ENCODE results near the gene PTK7. TPM values are rescaled to one million over a fixed set of nuclear protein-coding genes. Genes with fewer than 3 reads are reported as not detected.

PTK7 gene
- total RNA-seq, 1 donor from 2014 or later = 308 TPM

GRCh38 chr6:43147691-43148477, 71.8 kb downstream of the PTK7 start:
- TF ChIP-seq, protein P1, sequence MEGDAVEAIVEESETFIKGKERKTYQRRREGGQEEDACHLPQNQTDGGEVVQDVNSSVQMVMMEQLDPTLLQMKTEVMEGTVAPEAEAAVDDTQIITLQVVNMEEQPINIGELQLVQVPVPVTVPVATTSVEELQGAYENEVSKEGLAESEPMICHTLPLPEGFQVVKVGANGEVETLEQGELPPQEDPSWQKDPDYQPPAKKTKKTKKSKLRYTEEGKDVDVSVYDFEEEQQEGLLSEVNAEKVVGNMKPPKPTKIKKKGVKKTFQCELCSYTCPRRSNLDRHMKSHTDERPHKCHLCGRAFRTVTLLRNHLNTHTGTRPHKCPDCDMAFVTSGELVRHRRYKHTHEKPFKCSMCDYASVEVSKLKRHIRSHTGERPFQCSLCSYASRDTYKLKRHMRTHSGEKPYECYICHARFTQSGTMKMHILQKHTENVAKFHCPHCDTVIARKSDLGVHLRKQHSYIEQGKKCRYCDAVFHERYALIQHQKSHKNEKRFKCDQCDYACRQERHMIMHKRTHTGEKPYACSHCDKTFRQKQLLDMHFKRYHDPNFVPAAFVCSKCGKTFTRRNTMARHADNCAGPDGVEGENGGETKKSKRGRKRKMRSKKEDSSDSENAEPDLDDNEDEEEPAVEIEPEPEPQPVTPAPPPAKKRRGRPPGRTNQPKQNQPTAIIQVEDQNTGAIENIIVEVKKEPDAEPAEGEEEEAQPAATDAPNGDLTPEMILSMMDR (IDR thresholded peaks at IDR 0.05; ENCODE audit: unreplicated experiment) = no peak
- H3K9me3 Mint-ChIP-seq = no peaks in the 10 kb centered on the region
- H3K27me3 Mint-ChIP-seq (ENCODE audit: low read depth) = no peaks in the 10 kb centered on the region
- no peak overlapping the region for H3K27ac Mint-ChIP-seq
- H3K4me1 Mint-ChIP-seq = peaks cover 8% of the 10 kb centered on the region
- H3K4me3 Mint-ChIP-seq = no peak overlapping the region
- DNase-seq (ENCODE audit: low spot score in 2 of 2, unreplicated experiment in 2 of 2) = no peak
- H3K36me3 Mint-ChIP-seq = peaks cover 27% of the 10 kb centered on the region

GRCh38 chr6:43149265-43149664, 73.2 kb downstream of the PTK7 start:
- Mint-ChIP-seq H3K9me3 (no peaks in the 10 kb centered on the region), H3K27ac (no peak overlapping the region), H3K27me3 (ENCODE audit: low read depth) (no peaks in the 10 kb centered on the region), H3K4me3 (no peak overlapping the region), H3K36me3 (peaks cover 27% of the 10 kb centered on the region), H3K4me1 (no peaks in the 10 kb centered on the region)
- DNase-seq (ENCODE audit: low spot score in 2 of 2, unreplicated experiment in 2 of 2) = no peak
- TF ChIP-seq, protein P1 (IDR thresholded peaks at IDR 0.05; ENCODE audit: unreplicated experiment) = no peak

- no peak overlapping the region for H3K27ac Mint-ChIP-seq
- no peaks in the 10 kb centered on the region for H3K9me3 Mint-ChIP-seq
- peaks cover 27% of the 10 kb centered on the region for H3K36me3 Mint-ChIP-seq
- DNase-seq (ENCODE audit: low spot score in 2 of 2, unreplicated experiment in 2 of 2) = no peak
- H3K4me1 Mint-ChIP-seq = no peaks in the 10 kb centered on the region
- H3K27me3 Mint-ChIP-seq (ENCODE audit: low read depth) = no peaks in the 10 kb centered on the region
- TF ChIP-seq, protein P1 (IDR thresholded peaks at IDR 0.05; ENCODE audit: unreplicated experiment) = no peak
- H3K4me3 Mint-ChIP-seq = no peak overlapping the region
Observed at GRCh38 chr6:43150051-43150751, 74.1 kb downstream of the PTK7 start.

- Mint-ChIP-seq H3K9me3 (no peaks in the 10 kb centered on the region), H3K4me1 (no peaks in the 10 kb centered on the region), H3K36me3 (peaks cover 5% of the 10 kb centered on the region), H3K27me3 (ENCODE audit: low read depth) (no peaks in the 10 kb centered on the region), H3K27ac (no peak overlapping the region), H3K4me3 (no peak overlapping the region)
- TF ChIP-seq, protein P1 (IDR thresholded peaks at IDR 0.05; ENCODE audit: unreplicated experiment) = no peak
- no peak for DNase-seq (ENCODE audit: low spot score in 2 of 2, unreplicated experiment in 2 of 2)
Observed at GRCh38 chr6:43159599-43159998, 83.5 kb downstream of the PTK7 start.

- Mint-ChIP-seq H3K4me3 (no peak overlapping the region), H3K36me3 (peaks cover 5% of the 10 kb centered on the region), H3K4me1 (no peaks in the 10 kb centered on the region), H3K9me3 (no peaks in the 10 kb centered on the region), H3K27me3 (ENCODE audit: low read depth) (no peaks in the 10 kb centered on the region), H3K27ac (no peak overlapping the region)
- TF ChIP-seq, protein P1 (IDR thresholded peaks at IDR 0.05; ENCODE audit: unreplicated experiment) = no peak
- DNase-seq (ENCODE audit: low spot score in 2 of 2, unreplicated experiment in 2 of 2) = no peak
Observed at GRCh38 chr6:43163899-43164298, 87.8 kb downstream of the PTK7 start.

Measured in mesothelial cell of epicardium (in vitro differentiated cells).